SK-N-SH (cell line): ENCODE results near the gene THSD7A. TPM values are rescaled to one million over a fixed set of nuclear protein-coding genes. Genes with fewer than 3 reads are reported as not detected.

Experiments used
- CTCF ChIA-PET: fragments of 300-600, 350-600 bp; formaldehyde crosslinking; extraction: SDS; loops from one replicate; lab custom pipeline; 2021; lab: Yijun Ruan, JAX
- POLR2A ChIA-PET: fragments of 350-600 bp; sonication (Branson Sonifier 250); formaldehyde crosslinking; extraction: SDS; loops from one replicate; lab custom pipeline; 2020; ENCODE audit warnings: antibody characterized with exemption, inconsistent platforms; lab: Yijun Ruan, JAX
- DNase-seq: peaks from one replicate; pipeline ENCODE4 v3.0.0; 2012
- H2AFZ ChIP-seq: fragments of 200-600 bp; sonication (generic); 2 replicates; pipeline ENCODE4 v1.8.1; 2016; ENCODE audit warnings: antibody characterized with exemption, mild to moderate bottlenecking, low read depth
- H3F3A ChIP-seq: fragments of 200-600 bp; sonication (generic); replicated peaks from 2 replicates; pipeline ENCODE3; 2016; ENCODE audit warnings: antibody characterized with exemption, mild to moderate bottlenecking; ENCODE audit not compliant: insufficient read depth
- H3K27ac ChIP-seq, 2 experiments: fragments of 200-500 bp in 1 of 2; fragments of 200-600 bp in 1 of 2; sonication (Bioruptor generic) in 1 of 2; sonication (generic), shearing (Covaris generic) in 1 of 2; 2 replicates each; pipeline versions ENCODE4 v1.5.1 to v1.6.1; 2014 to 2016; ENCODE audit warnings: low read depth in 2 of 2, inconsistent platforms in 1 of 2, low read length in 1 of 2, mild to moderate bottlenecking in 1 of 2, mixed read lengths in 1 of 2
- H3K27me3 ChIP-seq: fragments of 200-600 bp; sonication (generic), shearing (Covaris generic); 2 replicates; pipeline ENCODE4 v1.6.1; 2016; ENCODE audit warnings: mixed run types; ENCODE audit not compliant: insufficient read depth
- H3K36me3 ChIP-seq, 2 experiments: fragments of 200-500 bp in 1 of 2; fragments of 200-600 bp in 1 of 2; sonication (Bioruptor generic) in 1 of 2; sonication (generic) in 1 of 2; replicated peaks in 1 of 2; 2 replicates each; pipeline versions ENCODE3 to v1.5.1; 2014 to 2016; ENCODE audit warnings: low read length in 1 of 2, mild to moderate bottlenecking in 1 of 2; ENCODE audit not compliant: insufficient read depth in 2 of 2, control insufficient read depth in 1 of 2
- H3K4me1 ChIP-seq, 2 experiments: fragments of 200-500 bp in 1 of 2; fragments of 200-600 bp in 1 of 2; sonication (Bioruptor generic) in 1 of 2; sonication (generic), shearing (Covaris generic) in 1 of 2; 2 replicates each; pipeline versions ENCODE4 v1.5.1 to v1.6.1; 2014 to 2016; ENCODE audit warnings: low read depth in 1 of 2, low read length in 1 of 2, mixed run types in 1 of 2; ENCODE audit not compliant: insufficient read depth in 2 of 2, control insufficient read depth in 1 of 2
- H3K4me2 ChIP-seq: fragments of 200-600 bp; sonication (generic), shearing (Covaris generic); 2 replicates; pipeline ENCODE4 v1.6.1; 2017; ENCODE audit warnings: mixed run types
- H3K4me3 ChIP-seq, 2 experiments: fragments of 200-500 bp in 1 of 2; fragments of 200-600 bp in 1 of 2; sonication (Bioruptor generic) in 1 of 2; sonication (generic), shearing (Covaris generic) in 1 of 2; 2 replicates each; pipeline versions ENCODE4 v1.5.1 to v1.8.1; 2014 to 2016; ENCODE audit warnings: low read depth in 2 of 2, inconsistent platforms in 1 of 2, low read length in 1 of 2, mild to moderate bottlenecking in 1 of 2, mixed read lengths in 1 of 2, moderate library complexity in 1 of 2
- H3K79me2 ChIP-seq: fragments of 200-600 bp; sonication (generic); 2 replicates; pipeline ENCODE4 v1.8.1; 2017; ENCODE audit warnings: mild to moderate bottlenecking; ENCODE audit not compliant: insufficient read depth
- H3K9ac ChIP-seq: fragments of 200-600 bp; sonication (generic); 2 replicates; pipeline ENCODE4 v1.6.1; 2017; ENCODE audit warnings: mixed run types
- H3K9me2 ChIP-seq: fragments of 200-600 bp; sonication (generic); 2 replicates; pipeline ENCODE4 v1.6.1; 2017; ENCODE audit warnings: mixed run types
- H3K9me3 ChIP-seq: fragments of 200-600 bp; sonication (generic); 2 replicates; pipeline ENCODE4 v1.6.1; 2017; ENCODE audit warnings: mixed run types, mild to moderate bottlenecking, moderate library complexity
- H4K20me1 ChIP-seq: fragments of 200-600 bp; sonication (generic); 2 replicates; pipeline ENCODE4 v1.6.1; 2017; ENCODE audit warnings: mild to moderate bottlenecking, mixed run types; ENCODE audit not compliant: insufficient read depth
- ELF1 ChIP-seq: IDR thresholded peaks from 2 replicates; pipeline ENCODE4 v1.4.0; 2012
- FOSL2 ChIP-seq: IDR thresholded peaks from 2 replicates; pipeline ENCODE4 v1.4.0; 2012; ENCODE audit warnings: low read depth, mild to moderate bottlenecking, moderate library complexity, borderline replicate concordance
- FOXJ3 ChIP-seq: sonication (generic); formaldehyde crosslinking; IDR thresholded peaks from 2 replicates; pipeline ENCODE4 v1.5.1; 2020; ENCODE audit warnings: mild to moderate bottlenecking, missing genetic modification reagents
- GABPA ChIP-seq: IDR thresholded peaks from 2 replicates; pipeline ENCODE4 v1.4.0; 2012; ENCODE audit warnings: low read depth, mild to moderate bottlenecking
- GATA2 ChIP-seq: sonication (generic); formaldehyde crosslinking; IDR thresholded peaks from 2 replicates; pipeline ENCODE4 v1.5.0; 2020; ENCODE audit warnings: mild to moderate bottlenecking, missing genetic modification reagents
- JUND ChIP-seq: IDR thresholded peaks from 2 replicates; pipeline ENCODE4 v1.4.0; 2012
- MEF2A ChIP-seq: IDR thresholded peaks from 2 replicates; pipeline ENCODE4 v1.4.0; 2012; ENCODE audit warnings: low read depth, borderline replicate concordance
- MXI1 ChIP-seq: IDR thresholded peaks from 2 replicates; pipeline ENCODE4 v1.6.1; 2012; ENCODE audit warnings: mild to moderate bottlenecking, low read depth, low read length, improper control_type of control experiment
- NRF1 ChIP-seq: IDR thresholded peaks from 2 replicates; pipeline ENCODE4 v1.6.1; 2012; ENCODE audit warnings: low read depth, mild to moderate bottlenecking, low read length
- RAD21 ChIP-seq: IDR thresholded peaks from 2 replicates; pipeline ENCODE4 v1.6.1; 2012; ENCODE audit warnings: mild to moderate bottlenecking, low read length
- RCOR1 ChIP-seq: fragments of 150-350 bp; IDR thresholded peaks from 2 replicates; pipeline ENCODE4 v1.6.1; 2017; ENCODE audit warnings: antibody characterized with exemption, low read length
- RFX5 ChIP-seq: IDR thresholded peaks from 2 replicates; pipeline ENCODE4 v1.6.1; 2012; ENCODE audit warnings: mild to moderate bottlenecking, improper control_type of control experiment, low read length
- RXRA ChIP-seq: IDR thresholded peaks from 2 replicates; pipeline ENCODE4 v1.4.0; 2012; ENCODE audit warnings: low read depth, mild to moderate bottlenecking, borderline replicate concordance
- SMC3 ChIP-seq: IDR thresholded peaks from 2 replicates; pipeline ENCODE4 v1.6.1; 2012; ENCODE audit warnings: low read depth, low read length, improper control_type of control experiment
- TCF12 ChIP-seq: IDR thresholded peaks from 2 replicates; pipeline ENCODE4 v1.4.0; 2012
- TEAD4 ChIP-seq: IDR thresholded peaks from 2 replicates; pipeline ENCODE4 v1.4.0; 2012; ENCODE audit warnings: mild to moderate bottlenecking, borderline replicate concordance; ENCODE audit not compliant: insufficient read depth
- WGBS: methylation state at CpG from one replicate; pipeline ENCODE4 v1.1.6; 2017; ENCODE audit warnings: low lambda C conversion rate; 5-methylcytosine and 5-hydroxymethylcytosine counted together
- polyA plus RNA-seq, 3 experiments: library from polyadenylated mRNA; depleted of rRNA; stranded (reverse); fragments of >200 nt; gene quantifications; 2 replicates each; pipeline ENCODE4 v1.2.3, GENCODE V29; 2012
- TF ChIP-seq, protein P1 (sequence below): IDR thresholded peaks from 2 replicates; pipeline ENCODE4 v1.4.0; 2012; ENCODE audit warnings: low read depth, borderline replicate concordance
- TF ChIP-seq, protein P2 (sequence below): IDR thresholded peaks from 2 replicates; pipeline ENCODE4 v1.6.1; 2012; ENCODE audit warnings: mild to moderate bottlenecking, low read depth, low read length, moderate library complexity
- TF ChIP-seq, protein P3 (sequence below): IDR thresholded peaks from 2 replicates; pipeline ENCODE4; 2012
- TF ChIP-seq, protein P4 (sequence below): fragments of 150-350 bp; IDR thresholded peaks from 2 replicates; pipeline ENCODE4 v1.6.1; 2016; ENCODE audit warnings: mild to moderate bottlenecking, low read depth, low read length

The THSD7A gene
- polyA plus RNA-seq, 1 of the 3 experiments (the other 2 are of a cell fraction), result 0.16 TPM

DNA sequence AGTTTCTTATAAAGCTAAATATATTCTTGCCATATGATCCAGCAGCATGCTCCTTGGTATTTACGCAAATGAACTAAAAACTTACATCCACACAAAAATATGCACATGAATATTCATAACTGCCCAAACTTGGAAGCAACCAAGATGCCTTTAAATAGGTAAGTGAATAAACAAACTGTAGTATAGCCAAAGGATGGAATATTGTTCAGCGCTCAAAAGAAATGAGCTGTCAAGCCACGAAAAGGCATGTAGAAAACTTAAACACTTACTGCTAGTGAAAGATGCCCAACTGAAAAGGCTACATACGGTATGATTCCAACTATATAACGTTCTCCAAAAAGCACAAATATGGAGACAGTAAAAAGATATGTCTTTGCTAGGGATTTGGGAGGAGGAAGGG lies 12.7 kb downstream of the THSD7A start:
- Histone ChIP-seq H3K27ac (no peak overlapping the region), H2AFZ (no peak overlapping the region), H3K9me2 (no peaks in the 10 kb centered on the region), H4K20me1 (no peaks in the 10 kb centered on the region), H3K27me3 (no peaks in the 10 kb centered on the region), H3K4me2 (no peak overlapping the region), H3K9me3 (no peaks in the 10 kb centered on the region), H3K36me3 (peaks cover 0 to 6% of the 10 kb centered on the region in 2 experiments), H3K9ac (no peak overlapping the region), H3K79me2 (no peaks in the 10 kb centered on the region), H3K4me3 (no peak overlapping the region), H3K4me1 (peaks cover 0 to 8% of the 10 kb centered on the region in 2 experiments; a peak in 2 of 4 replicates), H3F3A (no peaks in the 10 kb centered on the region)
- POLR2A ChIA-PET, result no interaction called here
- CTCF ChIA-PET, result interaction anchor here (1.1 kb wide), 1 partner anchor 12 kb away, joined by 3 read pairs; no protein-coding TSS in a partner anchor
- DNase-seq, result no peak
- 51% methylated on average over 5 of the region's 5 CpGs for WGBS
- TF ChIP-seq ELF1 (no peak), NRF1 (no peak), TCF12 (no peak), FOXJ3 (CRISPR knock-in tag) (no peak), GABPA (no peak), MXI1 (no peak), TEAD4 (no peak), MEF2A (no peak), SMC3 (no peak), FOSL2 (no peak), GATA2 (CRISPR knock-in tag) (no peak), RAD21 (no peak), RXRA (no peak), JUND (no peak), RCOR1 (no peak), RFX5 (no peak)
- TF ChIP-seq, protein P1, sequence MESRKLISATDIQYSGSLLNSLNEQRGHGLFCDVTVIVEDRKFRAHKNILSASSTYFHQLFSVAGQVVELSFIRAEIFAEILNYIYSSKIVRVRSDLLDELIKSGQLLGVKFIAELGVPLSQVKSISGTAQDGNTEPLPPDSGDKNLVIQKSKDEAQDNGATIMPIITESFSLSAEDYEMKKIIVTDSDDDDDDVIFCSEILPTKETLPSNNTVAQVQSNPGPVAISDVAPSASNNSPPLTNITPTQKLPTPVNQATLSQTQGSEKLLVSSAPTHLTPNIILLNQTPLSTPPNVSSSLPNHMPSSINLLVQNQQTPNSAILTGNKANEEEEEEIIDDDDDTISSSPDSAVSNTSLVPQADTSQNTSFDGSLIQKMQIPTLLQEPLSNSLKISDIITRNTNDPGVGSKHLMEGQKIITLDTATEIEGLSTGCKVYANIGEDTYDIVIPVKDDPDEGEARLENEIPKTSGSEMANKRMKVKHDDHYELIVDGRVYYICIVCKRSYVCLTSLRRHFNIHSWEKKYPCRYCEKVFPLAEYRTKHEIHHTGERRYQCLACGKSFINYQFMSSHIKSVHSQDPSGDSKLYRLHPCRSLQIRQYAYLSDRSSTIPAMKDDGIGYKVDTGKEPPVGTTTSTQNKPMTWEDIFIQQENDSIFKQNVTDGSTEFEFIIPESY, result no peak
- TF ChIP-seq, protein P2, sequence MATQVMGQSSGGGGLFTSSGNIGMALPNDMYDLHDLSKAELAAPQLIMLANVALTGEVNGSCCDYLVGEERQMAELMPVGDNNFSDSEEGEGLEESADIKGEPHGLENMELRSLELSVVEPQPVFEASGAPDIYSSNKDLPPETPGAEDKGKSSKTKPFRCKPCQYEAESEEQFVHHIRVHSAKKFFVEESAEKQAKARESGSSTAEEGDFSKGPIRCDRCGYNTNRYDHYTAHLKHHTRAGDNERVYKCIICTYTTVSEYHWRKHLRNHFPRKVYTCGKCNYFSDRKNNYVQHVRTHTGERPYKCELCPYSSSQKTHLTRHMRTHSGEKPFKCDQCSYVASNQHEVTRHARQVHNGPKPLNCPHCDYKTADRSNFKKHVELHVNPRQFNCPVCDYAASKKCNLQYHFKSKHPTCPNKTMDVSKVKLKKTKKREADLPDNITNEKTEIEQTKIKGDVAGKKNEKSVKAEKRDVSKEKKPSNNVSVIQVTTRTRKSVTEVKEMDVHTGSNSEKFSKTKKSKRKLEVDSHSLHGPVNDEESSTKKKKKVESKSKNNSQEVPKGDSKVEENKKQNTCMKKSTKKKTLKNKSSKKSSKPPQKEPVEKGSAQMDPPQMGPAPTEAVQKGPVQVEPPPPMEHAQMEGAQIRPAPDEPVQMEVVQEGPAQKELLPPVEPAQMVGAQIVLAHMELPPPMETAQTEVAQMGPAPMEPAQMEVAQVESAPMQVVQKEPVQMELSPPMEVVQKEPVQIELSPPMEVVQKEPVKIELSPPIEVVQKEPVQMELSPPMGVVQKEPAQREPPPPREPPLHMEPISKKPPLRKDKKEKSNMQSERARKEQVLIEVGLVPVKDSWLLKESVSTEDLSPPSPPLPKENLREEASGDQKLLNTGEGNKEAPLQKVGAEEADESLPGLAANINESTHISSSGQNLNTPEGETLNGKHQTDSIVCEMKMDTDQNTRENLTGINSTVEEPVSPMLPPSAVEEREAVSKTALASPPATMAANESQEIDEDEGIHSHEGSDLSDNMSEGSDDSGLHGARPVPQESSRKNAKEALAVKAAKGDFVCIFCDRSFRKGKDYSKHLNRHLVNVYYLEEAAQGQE, result no peak
- TF ChIP-seq, protein P3, sequence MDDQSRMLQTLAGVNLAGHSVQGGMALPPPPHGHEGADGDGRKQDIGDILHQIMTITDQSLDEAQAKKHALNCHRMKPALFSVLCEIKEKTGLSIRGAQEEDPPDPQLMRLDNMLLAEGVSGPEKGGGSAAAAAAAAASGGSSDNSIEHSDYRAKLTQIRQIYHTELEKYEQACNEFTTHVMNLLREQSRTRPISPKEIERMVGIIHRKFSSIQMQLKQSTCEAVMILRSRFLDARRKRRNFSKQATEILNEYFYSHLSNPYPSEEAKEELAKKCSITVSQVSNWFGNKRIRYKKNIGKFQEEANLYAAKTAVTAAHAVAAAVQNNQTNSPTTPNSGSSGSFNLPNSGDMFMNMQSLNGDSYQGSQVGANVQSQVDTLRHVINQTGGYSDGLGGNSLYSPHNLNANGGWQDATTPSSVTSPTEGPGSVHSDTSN, result no peak
- TF ChIP-seq, protein P4, sequence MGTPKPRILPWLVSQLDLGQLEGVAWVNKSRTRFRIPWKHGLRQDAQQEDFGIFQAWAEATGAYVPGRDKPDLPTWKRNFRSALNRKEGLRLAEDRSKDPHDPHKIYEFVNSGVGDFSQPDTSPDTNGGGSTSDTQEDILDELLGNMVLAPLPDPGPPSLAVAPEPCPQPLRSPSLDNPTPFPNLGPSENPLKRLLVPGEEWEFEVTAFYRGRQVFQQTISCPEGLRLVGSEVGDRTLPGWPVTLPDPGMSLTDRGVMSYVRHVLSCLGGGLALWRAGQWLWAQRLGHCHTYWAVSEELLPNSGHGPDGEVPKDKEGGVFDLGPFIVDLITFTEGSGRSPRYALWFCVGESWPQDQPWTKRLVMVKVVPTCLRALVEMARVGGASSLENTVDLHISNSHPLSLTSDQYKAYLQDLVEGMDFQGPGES, result no peak
